ENCODE results near the gene NEDD4L. TPM values are rescaled to one million over a fixed set of nuclear protein-coding genes. Genes with fewer than 3 reads are reported as not detected.

Gene NEDD4L
- total and polyA plus RNA-seq, 4 donors: 40.2 to 308 (median 148) TPM

GRCh38 chr18:57997820-57998219 lies 46.2 kb upstream of the NEDD4L start:
- H3K27me3 ChIP-seq (ENCODE audit: control insufficient read depth in 3 of 3, insufficient read depth in 3 of 3, low read length in 2 of 3): no peaks in the 10 kb centered on the region
- H3K4me3 ChIP-seq: no peak overlapping the region
- peaks cover 0 to 1% (median 0%) of the 10 kb centered on the region in 4 donors for H3K9me3 ChIP-seq (ENCODE audit: control insufficient read depth in 4 of 4, insufficient read depth in 3 of 4, low read length in 3 of 4)
- no peak for DNase-seq
- H3K4me1 ChIP-seq (ENCODE audit: control insufficient read depth in 5 of 5, insufficient read depth in 5 of 5, low read length in 5 of 5): no peaks in the 10 kb centered on the region
- no peak overlapping the region for H3K27ac ChIP-seq (ENCODE audit: low read depth in 1 of 2, low read length in 1 of 2)
- ATAC-seq (ENCODE audit: insufficient read depth, low FRiP score): no peak
- no peak overlapping the region for H3K9ac ChIP-seq (ENCODE audit: insufficient read depth in 1 of 2, low read length in 2 of 2)
- H3K36me3 ChIP-seq (ENCODE audit: control insufficient read depth in 4 of 4, insufficient read depth in 4 of 4, low read length in 4 of 4): no peaks in the 10 kb centered on the region
- no peak for TF ChIP-seq CTCF (IDR thresholded peaks at IDR 0.05; ENCODE audit: control extremely low read depth, extremely low read depth)
- WGBS, 2 donors: 90 to 92% methylated on average over 2 of the region's 2 CpGs

GRCh38 chr18:57998461-57998860 lies 45.6 kb upstream of the NEDD4L start:
- H3K4me3 ChIP-seq: no peak overlapping the region
- H3K27me3 ChIP-seq (ENCODE audit: control insufficient read depth in 3 of 3, insufficient read depth in 3 of 3, low read length in 2 of 3): no peaks in the 10 kb centered on the region
- no peak overlapping the region for H3K27ac ChIP-seq (ENCODE audit: low read depth in 1 of 2, low read length in 1 of 2)
- ATAC-seq (ENCODE audit: insufficient read depth, low FRiP score): no peak
- no peaks in the 10 kb centered on the region for H3K4me1 ChIP-seq (ENCODE audit: control insufficient read depth in 5 of 5, insufficient read depth in 5 of 5, low read length in 5 of 5)
- no peak overlapping the region for H3K9ac ChIP-seq (ENCODE audit: insufficient read depth in 1 of 2, low read length in 2 of 2)
- no peaks in the 10 kb centered on the region for H3K36me3 ChIP-seq (ENCODE audit: control insufficient read depth in 4 of 4, insufficient read depth in 4 of 4, low read length in 4 of 4)
- peaks cover 0 to 1% (median 0%) of the 10 kb centered on the region in 4 donors for H3K9me3 ChIP-seq (ENCODE audit: control insufficient read depth in 4 of 4, insufficient read depth in 3 of 4, low read length in 3 of 4)
- no peak for TF ChIP-seq CTCF (IDR thresholded peaks at IDR 0.05; ENCODE audit: control extremely low read depth, extremely low read depth)
- 89 to 100% methylated on average over 1 of the region's 1 CpG for WGBS, 2 donors
- DNase-seq: no peak

- no peak overlapping the region for H3K9ac ChIP-seq (ENCODE audit: insufficient read depth in 1 of 2, low read length in 2 of 2)
- no peaks in the 10 kb centered on the region for H3K27me3 ChIP-seq (ENCODE audit: control insufficient read depth in 3 of 3, insufficient read depth in 3 of 3, low read length in 2 of 3)
- WGBS, 2 donors: 72 to 89% methylated on average over 3 of the region's 3 CpGs
- H3K4me3 ChIP-seq: no peak overlapping the region
- DNase-seq: no peak
- no peak for ATAC-seq (ENCODE audit: insufficient read depth, low FRiP score)
- no peak overlapping the region for H3K27ac ChIP-seq (ENCODE audit: low read depth in 1 of 2, low read length in 1 of 2)
- TF ChIP-seq CTCF (IDR thresholded peaks at IDR 0.05; ENCODE audit: control extremely low read depth, extremely low read depth): no peak
- H3K9me3 ChIP-seq (ENCODE audit: control insufficient read depth in 4 of 4, insufficient read depth in 3 of 4, low read length in 3 of 4): no peaks in the 10 kb centered on the region
- H3K36me3 ChIP-seq (ENCODE audit: control insufficient read depth in 4 of 4, insufficient read depth in 4 of 4, low read length in 4 of 4): no peaks in the 10 kb centered on the region
- no peaks in the 10 kb centered on the region for H3K4me1 ChIP-seq (ENCODE audit: control insufficient read depth in 5 of 5, insufficient read depth in 5 of 5, low read length in 5 of 5)
Observed at GRCh38 chr18:58004317-58004716, 39.7 kb upstream of the NEDD4L start.

GRCh38 chr18:58005011-58005410 lies 39.0 kb upstream of the NEDD4L start:
- DNase-seq: no peak
- H3K9ac ChIP-seq (ENCODE audit: insufficient read depth in 1 of 2, low read length in 2 of 2): no peak overlapping the region

More at GRCh38 chr18:58005011-58005410, 39.0 kb upstream of the NEDD4L start:
- no peaks in the 10 kb centered on the region for H3K27me3 ChIP-seq (ENCODE audit: control insufficient read depth in 3 of 3, insufficient read depth in 3 of 3, low read length in 2 of 3)
- ATAC-seq (ENCODE audit: insufficient read depth, low FRiP score): no peak
- H3K27ac ChIP-seq (ENCODE audit: low read depth in 1 of 2, low read length in 1 of 2): no peak overlapping the region
- TF ChIP-seq CTCF (IDR thresholded peaks at IDR 0.05; ENCODE audit: control extremely low read depth, extremely low read depth): no peak
- H3K4me3 ChIP-seq: no peak overlapping the region
- WGBS, 2 donors: 80 to 81% methylated on average over 2 of the region's 2 CpGs
- no peaks in the 10 kb centered on the region for H3K9me3 ChIP-seq (ENCODE audit: control insufficient read depth in 4 of 4, insufficient read depth in 3 of 4, low read length in 3 of 4)
- no peaks in the 10 kb centered on the region for H3K36me3 ChIP-seq (ENCODE audit: control insufficient read depth in 4 of 4, insufficient read depth in 4 of 4, low read length in 4 of 4)
- H3K4me1 ChIP-seq (ENCODE audit: control insufficient read depth in 5 of 5, insufficient read depth in 5 of 5, low read length in 5 of 5): no peaks in the 10 kb centered on the region

Data from lung (tissue), 12 donors.